ENCODE measurements around the gene MMS19. TPM values are rescaled to one million over a fixed set of nuclear protein-coding genes. Genes with fewer than 3 reads are reported as not detected.
A peak's percentile ranks its signal among the peaks of the same experiment; 100 is the strongest.

MMS19 gene
- total RNA-seq, 1 donor from 2014 or later, result 70.7 TPM

- Histone ChIP-seq H3K4me3 (no peak overlapping the region), H3K27ac (no peak overlapping the region), H3K36me3 (peaks cover 86% of the 10 kb centered on the region), H3K27me3 (no peaks in the 10 kb centered on the region), H3K4me1 (peaks cover 11% of the 10 kb centered on the region), H3K9me3 (no peaks in the 10 kb centered on the region)
- ATAC-seq (no peak), DNase-seq (no peak)
- intact Hi-C loops (cut with DNase I), result no loop called here
- TF ChIP-seq CTCF (IDR thresholded peaks at IDR 0.05), result no peak
Measured at GRCh38 chr10:97456686-97457065, 41.5 kb downstream of the MMS19 start.

- intact Hi-C loops (cut with DNase I), result no loop called here
- peaks cover 83% of the 10 kb centered on the region for H3K36me3 ChIP-seq
- no peaks in the 10 kb centered on the region for H3K9me3 ChIP-seq
- ATAC-seq (no peak), DNase-seq (no peak)
- H3K4me3 ChIP-seq, result no peak overlapping the region
- no peak for TF ChIP-seq CTCF (IDR thresholded peaks at IDR 0.05)
- H3K4me1 ChIP-seq, result peaks cover 12% of the 10 kb centered on the region
- H3K27ac ChIP-seq, result no peak overlapping the region
- no peaks in the 10 kb centered on the region for H3K27me3 ChIP-seq
Measured at GRCh38 chr10:97456034-97456685, 42.1 kb downstream of the MMS19 start.

- DNase-seq, result no peak
- TF ChIP-seq CTCF (IDR thresholded peaks at IDR 0.05), result no peak
- H3K27me3 ChIP-seq, result no peaks in the 10 kb centered on the region
- intact Hi-C loops (cut with DNase I), result no loop called here
- peaks cover 69% of the 10 kb centered on the region for H3K36me3 ChIP-seq
- peak; percentile 38 for ATAC-seq
- peaks cover 23% of the 10 kb centered on the region for H3K4me1 ChIP-seq
- H3K27ac ChIP-seq, result no peak overlapping the region
- no peak overlapping the region for H3K4me3 ChIP-seq
- no peaks in the 10 kb centered on the region for H3K9me3 ChIP-seq
Measured at GRCh38 chr10:97454330-97455036, 43.7 kb downstream of the MMS19 start.

GRCh38 chr10:97452352-97452751, 45.9 kb downstream of the MMS19 start:
- TF ChIP-seq CTCF (IDR thresholded peaks at IDR 0.05), result no peak
- Histone ChIP-seq H3K9me3 (no peaks in the 10 kb centered on the region), H3K4me1 (peaks cover 38% of the 10 kb centered on the region), H3K4me3 (no peak overlapping the region), H3K36me3 (peaks cover 48% of the 10 kb centered on the region), H3K27me3 (no peaks in the 10 kb centered on the region), H3K27ac (no peak overlapping the region)
- intact Hi-C loops (cut with DNase I), result no loop called here
- no peak for DNase-seq
- no peak for ATAC-seq

GRCh38 chr10:97451605-97452004, 46.6 kb downstream of the MMS19 start:
- ATAC-seq (no peak), DNase-seq (no peak)
- Histone ChIP-seq H3K27me3 (no peaks in the 10 kb centered on the region), H3K27ac (peak overlapping the region; percentile 53), H3K9me3 (no peaks in the 10 kb centered on the region), H3K36me3 (peaks cover 40% of the 10 kb centered on the region), H3K4me1 (peaks cover 45% of the 10 kb centered on the region), H3K4me3 (no peak overlapping the region)
- intact Hi-C loops (cut with DNase I), result no loop called here
- no peak for TF ChIP-seq CTCF (IDR thresholded peaks at IDR 0.05)

All from upper lobe of right lung (tissue), 1 donor.